ENCODE data around the gene CDK5RAP1. TPM values are rescaled to one million over a fixed set of nuclear protein-coding genes. Genes with fewer than 3 reads are reported as not detected.

CDK5RAP1 gene
- total RNA-seq, 4 donors from 2014 or later = 15.1 to 26.2 (median 17.8) TPM

- DNase-seq (ENCODE audit: low spot score) = no peak
- ATAC-seq (ENCODE audit: low FRiP score) = no peak
- TF ChIP-seq CTCF (IDR thresholded peaks at IDR 0.05) = no peak
Measured at GRCh38 chr20:33352258-33353012, 48.9 kb downstream of the CDK5RAP1 start.

- no peak for TF ChIP-seq CTCF (IDR thresholded peaks at IDR 0.05)
- no peak for DNase-seq (ENCODE audit: low spot score)
- no peak for ATAC-seq (ENCODE audit: low FRiP score)
Measured at GRCh38 chr20:33351696-33352095, 49.6 kb downstream of the CDK5RAP1 start.

GRCh38 chr20:33349493-33349892, 51.8 kb downstream of the CDK5RAP1 start:
- TF ChIP-seq CTCF (IDR thresholded peaks at IDR 0.05) = no peak
- DNase-seq (ENCODE audit: low spot score) (no peak), ATAC-seq (ENCODE audit: low FRiP score) (no peak)

- ATAC-seq (ENCODE audit: low FRiP score) = no peak
- no peak for DNase-seq (ENCODE audit: low spot score)
- TF ChIP-seq CTCF (IDR thresholded peaks at IDR 0.05) = no peak
Measured at GRCh38 chr20:33348136-33348937, 53.0 kb downstream of the CDK5RAP1 start.

GRCh38 chr20:33345342-33345741, 56.0 kb downstream of the CDK5RAP1 start:
- no peak for DNase-seq (ENCODE audit: low spot score)
- no peak for ATAC-seq (ENCODE audit: low FRiP score)
- no peak for TF ChIP-seq CTCF (IDR thresholded peaks at IDR 0.05)

- ATAC-seq (ENCODE audit: low FRiP score) (no peak), DNase-seq (ENCODE audit: low spot score) (no peak)
- no peak for TF ChIP-seq CTCF (IDR thresholded peaks at IDR 0.05)
Measured at GRCh38 chr20:33343521-33343920, 57.8 kb downstream of the CDK5RAP1 start.

Data from omental fat pad (tissue), 4 donors.